IMR-90 (cell line): ENCODE measurements around the gene EPHB1. TPM values are rescaled to one million over a fixed set of nuclear protein-coding genes. Genes with fewer than 3 reads are reported as not detected.

Source experiments
- ATAC-seq: fragments of 200-7000 bp; cut with Tn5 transposase; 2 replicates; pipeline ENCODE4 v1.9.1; 2020; ENCODE audit warnings: low read depth, mild to moderate bottlenecking, moderate library complexity
- BruUV-seq: library from RNA; stranded (reverse); fragments of 400-500 nt; replicated peaks from 2 replicates; lab custom pipeline; 2021; lab: Mats Ljungman, UMichigan
- CTCF ChIA-PET: fragments of 300-600 bp; formaldehyde crosslinking; extraction: SDS; loops from one replicate; lab custom pipeline; 2021; ENCODE audit warnings: antibody characterized with exemption; lab: Yijun Ruan, JAX
- POLR2A ChIA-PET: fragments of 300-600 bp; sonication (Branson Sonifier 250); formaldehyde crosslinking; loops from one replicate; lab custom pipeline; 2022; ENCODE audit warnings: antibody characterized with exemption; ENCODE audit not compliant: unreplicated experiment; lab: Charles Lee
- DNase-seq: peaks from one replicate; pipeline ENCODE4 v3.0.0; 2013
- H2AFZ ChIP-seq: replicated peaks from 2 replicates; pipeline ENCODE3; 2013; ENCODE audit warnings: low read length, mild to moderate bottlenecking; ENCODE audit not compliant: poor library complexity
- H2AK5ac ChIP-seq: 2 replicates; pipeline ENCODE4 v1.6.1; 2013; ENCODE audit warnings: low read depth, low read length, inconsistent platforms
- H2AK9ac ChIP-seq: replicated peaks from 2 replicates; pipeline ENCODE3; 2013; ENCODE audit warnings: mild to moderate bottlenecking, low read depth, low read length, moderate library complexity; ENCODE audit not compliant: poor library complexity
- H2BK120ac ChIP-seq: 2 replicates; pipeline ENCODE4 v1.6.1; 2013; ENCODE audit warnings: low read depth, low read length, inconsistent platforms
- H2BK15ac ChIP-seq: 3 replicates; pipeline ENCODE4 v1.6.1; 2013; ENCODE audit warnings: low read depth, low read length, inconsistent platforms
- H2BK20ac ChIP-seq: 2 replicates; pipeline ENCODE4 v1.6.1; 2013; ENCODE audit warnings: low read depth, mild to moderate bottlenecking, inconsistent platforms, low read length, moderate library complexity
- H2BK5ac ChIP-seq: 2 replicates; pipeline ENCODE4 v1.6.1; 2013; ENCODE audit warnings: mild to moderate bottlenecking, low read depth, low read length, inconsistent platforms; ENCODE audit not compliant: poor library complexity, severe bottlenecking
- H3K14ac ChIP-seq: replicated peaks from 2 replicates; pipeline ENCODE4 v1.6.1; 2013; ENCODE audit warnings: low read depth, low read length, inconsistent platforms
- H3K18ac ChIP-seq: 2 replicates; pipeline ENCODE4 v1.6.1; 2013; ENCODE audit warnings: low read depth, low read length, control low read depth
- H3K23ac ChIP-seq: 2 replicates; pipeline ENCODE4 v1.6.1; 2013; ENCODE audit warnings: low read depth, low read length, inconsistent platforms
- H3K27ac ChIP-seq: 2 replicates; pipeline ENCODE4 v1.5.1; 2013; ENCODE audit warnings: mild to moderate bottlenecking, control low read depth, low read length; ENCODE audit not compliant: insufficient read depth
- H3K27me3 ChIP-seq: 2 replicates; pipeline ENCODE4 v1.6.1; 2013; ENCODE audit warnings: low read length; ENCODE audit not compliant: control insufficient read depth, insufficient read depth
- H3K36me3 ChIP-seq: 2 replicates; pipeline ENCODE4 v1.6.1; 2013; ENCODE audit warnings: low read length, mixed read lengths; ENCODE audit not compliant: control insufficient read depth, insufficient read depth
- H3K4ac ChIP-seq: 2 replicates; pipeline ENCODE4 v1.6.1; 2013; ENCODE audit warnings: low read depth, low read length, inconsistent platforms
- H3K4me1 ChIP-seq: 2 replicates; pipeline ENCODE4 v1.6.1; 2013; ENCODE audit warnings: low read length, mixed read lengths; ENCODE audit not compliant: control insufficient read depth, insufficient read depth
- H3K4me2 ChIP-seq: 2 replicates; pipeline ENCODE4 v1.6.1; 2013; ENCODE audit warnings: low read depth, mild to moderate bottlenecking, control low read depth, low read length, moderate library complexity
- H3K4me3 ChIP-seq: 2 replicates; pipeline ENCODE4 v1.5.1; 2013; ENCODE audit warnings: low read depth, mild to moderate bottlenecking, control low read depth, low read length, moderate library complexity; ENCODE audit not compliant: insufficient read depth
- H3K56ac ChIP-seq: 2 replicates; pipeline ENCODE4 v1.6.1; 2013; ENCODE audit warnings: low read length, inconsistent platforms; ENCODE audit not compliant: insufficient read depth; ENCODE audit errors: extremely low read depth
- H3K79me1 ChIP-seq, 2 experiments: 2 replicates each; pipeline ENCODE4 v1.6.1; 2013; ENCODE audit warnings: low read length in 2 of 2, inconsistent platforms in 1 of 2, low read depth in 1 of 2
- H3K9ac ChIP-seq: 2 replicates; pipeline ENCODE4 v1.6.1; 2013; ENCODE audit warnings: low read depth, low read length, control low read depth
- H3K9me1 ChIP-seq: 2 replicates; pipeline ENCODE4 v1.6.1; 2013; ENCODE audit warnings: low read length, inconsistent platforms; ENCODE audit not compliant: insufficient read depth
- H3K9me3 ChIP-seq: 2 replicates; pipeline ENCODE4 v1.6.1; 2013; ENCODE audit warnings: low read length; ENCODE audit not compliant: control insufficient read depth, insufficient read depth
- H4K20me1 ChIP-seq: 2 replicates; pipeline ENCODE4 v1.6.1; 2013; ENCODE audit warnings: low read length, inconsistent platforms; ENCODE audit not compliant: insufficient read depth
- H4K5ac ChIP-seq: 2 replicates; pipeline ENCODE4 v1.6.1; 2013; ENCODE audit warnings: mild to moderate bottlenecking, low read depth, low read length, control low read depth
- H4K8ac ChIP-seq, 2 experiments: 2 replicates each; pipeline ENCODE4 v1.6.1; 2013; ENCODE audit warnings: low read depth in 2 of 2, low read length in 2 of 2, control low read depth in 1 of 2, inconsistent platforms in 1 of 2
- H4K91ac ChIP-seq: 2 replicates; pipeline ENCODE4 v1.6.1; 2013; ENCODE audit warnings: low read depth, low read length, inconsistent platforms; ENCODE audit not compliant: insufficient read depth
- ELK1 ChIP-seq: fragments of 150-350 bp; IDR thresholded peaks from 2 replicates; pipeline ENCODE4 v1.6.1; 2016; ENCODE audit warnings: low read depth, mild to moderate bottlenecking, low read length, moderate library complexity, borderline replicate concordance
- MXI1 ChIP-seq: IDR thresholded peaks from 2 replicates; pipeline ENCODE4 v1.6.1; 2012; ENCODE audit warnings: low read depth, mild to moderate bottlenecking, low read length, moderate library complexity, borderline replicate concordance
- NFE2L2 ChIP-seq: fragments of 150-350 bp; IDR thresholded peaks from 2 replicates; pipeline ENCODE4 v1.6.1; 2016; ENCODE audit warnings: low read depth, mild to moderate bottlenecking, low read length
- WGBS, 2 experiments: methylation state at CpG; one replicate each; pipeline versions ENCODE4 v1.1.5 to v1.1.7; 2013; ENCODE audit warnings: missing lambda C conversion rate in 2 of 2; ENCODE audit not compliant: insufficient read length in 1 of 2; ENCODE audit errors: extremely low coverage in 2 of 2; 5-methylcytosine and 5-hydroxymethylcytosine counted together
- dilution Hi-C: fragments of 300-500 bp; cut with HindIII; formaldehyde crosslinking; loops from one replicate; pipeline ENCODE4 v1.14.3; 2018; ENCODE audit warnings: low sequenced_read_pairs; ENCODE audit not compliant: unreplicated experiment
- in situ Hi-C: fragments of 300-500 bp; cut with MboI; formaldehyde crosslinking; loops from 3 replicates; pipeline ENCODE4 v1.14.3; 2019; ENCODE audit warnings: low sequenced_read_pairs, inconsistent platforms, mixed read lengths
- intact Hi-C: fragments of 100-400 bp; cut with micrococcal nuclease; formaldehyde crosslinking; loops from 2 replicates; pipeline ENCODE4 v1.10.0; 2022
- polyA plus RNA-seq, 3 experiments: library from polyadenylated mRNA; depleted of rRNA; stranded (reverse); fragments of >200 nt; gene quantifications; 2 replicates each; pipeline ENCODE4 v1.2.3, GENCODE V29; 2012; ENCODE audit warnings: low replicate concordance in 1 of 3
- total RNA-seq: library from RNA; depleted of rRNA; stranded (reverse); fragments of >200 nt; gene quantifications from 2 replicates; pipeline ENCODE4 v1.2.3, GENCODE V29; 2012

Gene EPHB1
- total and polyA plus RNA-seq, 2 of the 4 experiments (the other 2 are of a cell fraction) = 0.17 to 0.36 TPM

- Histone ChIP-seq H3K27ac (no peak overlapping the region), H3K4me3 (no peak overlapping the region), H3K18ac (no peak overlapping the region), H4K8ac (no peak overlapping the region), H2BK15ac (no peak overlapping the region), H2BK5ac (no peak overlapping the region), H3K14ac (no peak overlapping the region), H2AK5ac (no peak overlapping the region), H2AK9ac (no peak overlapping the region), H4K91ac (no peak overlapping the region), H2BK20ac (no peak overlapping the region), H3K27me3 (no peaks in the 10 kb centered on the region), H3K9me1 (no peaks in the 10 kb centered on the region), H2AFZ (no peak overlapping the region), H3K36me3 (no peaks in the 10 kb centered on the region), H3K9me3 (0 out of 2 replicates have a peak, but pooled peaks cover 1% of the 10 kb centered on the region), H2BK120ac (no peak overlapping the region), H3K4ac (no peak overlapping the region), H3K23ac (no peak overlapping the region), H3K79me1 (no peaks in the 10 kb centered on the region), H3K56ac (no peak overlapping the region), H3K4me1 (no peaks in the 10 kb centered on the region), H3K9ac (no peak overlapping the region), H3K4me2 (no peak overlapping the region), H4K5ac (no peak overlapping the region), H4K20me1 (no peaks in the 10 kb centered on the region)
- in situ Hi-C loops = no loop called here
- TF ChIP-seq ELK1 = no peak
- TF ChIP-seq MXI1 = no peak
- no peak for TF ChIP-seq NFE2L2
- ATAC-seq (no peak), DNase-seq (no peak)
- intact Hi-C loops = no loop called here
- WGBS, 2 experiments = 0% methylated on average over 1 of the region's 6 CpGs; no CpG with 5 or more reads in 1 of the 2 experiments
- ChIA-PET CTCF (interaction anchor here (0.6 kb wide), 1 partner anchor 34 kb away, joined by 3 read pairs; no protein-coding TSS in a partner anchor), POLR2A (no interaction called here)
- no TSS peak for BruUV-seq
- dilution Hi-C loops = no loop called here
Measured at GRCh38 chr3:135157045-135157740, 362.1 kb downstream of the EPHB1 start.
